GM04503 (cell line): Measurements from ENCODE around the gene RUNX2.

ENCODE experiments used
- DNase-seq: peaks from one replicate; pipeline ENCODE4 v3.0.0-alpha.2; 2012; ENCODE audit warnings: low read depth

Gene RUNX2

GRCh38 chr6:45619211-45619760 is 291.2 kb downstream of the RUNX2 start:
- DNase-seq, result no peak

GRCh38 chr6:45619994-45620471 is 291.9 kb downstream of the RUNX2 start:
- DNase-seq, result no peak

GRCh38 chr6:45624228-45624627 is 296.1 kb downstream of the RUNX2 start:
- no peak for DNase-seq

- no peak for DNase-seq
These were observed 297.1 kb downstream of the RUNX2 start for GRCh38 chr6:45625191-45625664.

GRCh38 chr6:45626087-45626891 is 298.2 kb downstream of the RUNX2 start:
- DNase-seq, result peak; percentile 73

- DNase-seq, result no peak
These were observed 302.2 kb downstream of the RUNX2 start for GRCh38 chr6:45630314-45630713.

GRCh38 chr6:45630801-45631200 is 302.7 kb downstream of the RUNX2 start:
- DNase-seq, result no peak

GRCh38 chr6:45631396-45631795 is 303.3 kb downstream of the RUNX2 start:
- no peak for DNase-seq

- no peak for DNase-seq
These were observed 305.3 kb downstream of the RUNX2 start for GRCh38 chr6:45633272-45633908.

GRCh38 chr6:45634231-45634630 is 306.1 kb downstream of the RUNX2 start:
- no peak for DNase-seq

GRCh38 chr6:45635284-45635867 is 307.2 kb downstream of the RUNX2 start:
- DNase-seq, result no peak

- DNase-seq, result no peak
These were observed 308.9 kb downstream of the RUNX2 start for GRCh38 chr6:45637056-45637455.

- DNase-seq, result no peak
These were observed 309.6 kb downstream of the RUNX2 start for GRCh38 chr6:45637611-45638257.

- DNase-seq, result peak; percentile 64
These were observed 312.0 kb downstream of the RUNX2 start for GRCh38 chr6:45640081-45640491.

GRCh38 chr6:45640811-45641210 is 312.7 kb downstream of the RUNX2 start:
- no peak for DNase-seq

GRCh38 chr6:45642331-45643125 is 314.4 kb downstream of the RUNX2 start:
- DNase-seq, result no peak

- no peak for DNase-seq
These were observed 315.0 kb downstream of the RUNX2 start for GRCh38 chr6:45643126-45643525.

GRCh38 chr6:45644720-45645119 is 316.6 kb downstream of the RUNX2 start:
- DNase-seq, result no peak

- DNase-seq, result no peak
These were observed 317.2 kb downstream of the RUNX2 start for GRCh38 chr6:45645302-45645701.

GRCh38 chr6:45647341-45648261 is 319.5 kb downstream of the RUNX2 start:
- DNase-seq, result no peak
